Activated CD8-positive, alpha-beta memory T cell treated with anti-CD3 and anti-CD28 coated beads, Interleukin-2, amount 50 U/mL, for 48 hours (primary cell): ENCODE measurements around the gene SKOR1.
A peak's percentile ranks its signal among the peaks of the same experiment; 100 is the strongest.

Experiments used
- DNase-seq: peaks from one replicate; pipeline ENCODE4 v3.0.0-alpha.2; 2020

SKOR1 gene

GRCh38 chr15:67832897-67833709 lies 7.8 kb downstream of the SKOR1 start:
- no peak for DNase-seq

GRCh38 chr15:67833710-67834511 lies 8.6 kb downstream of the SKOR1 start:
- DNase-seq: no peak

GRCh38 chr15:67834581-67835296 lies 9.4 kb downstream of the SKOR1 start:
- DNase-seq: no peak

GRCh38 chr15:67835297-67836133 lies 10.2 kb downstream of the SKOR1 start:
- no peak for DNase-seq

- DNase-seq: no peak
Measured at GRCh38 chr15:67836134-67836455, 10.8 kb downstream of the SKOR1 start.

- no peak for DNase-seq
Measured at GRCh38 chr15:67836477-67836876, 11.2 kb downstream of the SKOR1 start.

GRCh38 chr15:67836955-67837354 lies 11.6 kb downstream of the SKOR1 start:
- DNase-seq: no peak

- DNase-seq: no peak
Measured at GRCh38 chr15:67838789-67839332, 13.6 kb downstream of the SKOR1 start.

GRCh38 chr15:67839499-67839928 lies 14.2 kb downstream of the SKOR1 start:
- DNase-seq: no peak

- peak; percentile 96 for DNase-seq
Measured at GRCh38 chr15:67839929-67840748, 14.8 kb downstream of the SKOR1 start, which contains the start of gene RNU6-1. Gene RNU6-1 (minus strand): TSS chr15:67840045.

- DNase-seq: no peak
Measured at GRCh38 chr15:67840749-67841512, 15.6 kb downstream of the SKOR1 start.

GRCh38 chr15:67841513-67841762 lies 16.1 kb downstream of the SKOR1 start:
- no peak for DNase-seq

- DNase-seq: no peak
Measured at GRCh38 chr15:67843092-67843501, 17.8 kb downstream of the SKOR1 start.

- no peak for DNase-seq
Measured at GRCh38 chr15:67843571-67844387, 18.5 kb downstream of the SKOR1 start.

GRCh38 chr15:67845974-67846373 lies 20.7 kb downstream of the SKOR1 start:
- DNase-seq: no peak

- DNase-seq: no peak
Measured at GRCh38 chr15:67849538-67849937, 24.2 kb downstream of the SKOR1 start.

GRCh38 chr15:67850336-67850735 lies 25.0 kb downstream of the SKOR1 start:
- DNase-seq: no peak

- DNase-seq: no peak
Measured at GRCh38 chr15:67850994-67851571, 25.8 kb downstream of the SKOR1 start.

- no peak for DNase-seq
Measured at GRCh38 chr15:67852418-67852817, 27.1 kb downstream of the SKOR1 start.

- no peak for DNase-seq
Measured at GRCh38 chr15:67853454-67853853, 28.1 kb downstream of the SKOR1 start.
